Measurements from ENCODE around the gene SLK.

GRCh38 chr10:103930881-103931280, 36.1 kb upstream of the SLK start:
- no peak for TF ChIP-seq CTCF (IDR thresholded peaks at IDR 0.05; ENCODE audit: extremely low read depth in 1 of 2, insufficient read depth in 1 of 2, low read depth in 1 of 2, low read length in 2 of 2)
- no peak for TF ChIP-seq JUN (IDR thresholded peaks at IDR 0.05; ENCODE audit: borderline replicate concordance, insufficient read depth, insufficient read length, low read depth)
- no peak for TF ChIP-seq MAX (IDR thresholded peaks at IDR 0.05; ENCODE audit: insufficient read depth, insufficient read length)
- no peak for TF ChIP-seq EZH2 (IDR thresholded peaks at IDR 0.05; ENCODE audit: borderline replicate concordance, low read depth, low read length, severe bottlenecking)
- no peak for TF ChIP-seq POLR2AphosphoS5 (IDR thresholded peaks at IDR 0.05; ENCODE audit: insufficient read depth, low read depth, low read length)
- no peak for TF ChIP-seq POLR2A (IDR thresholded peaks at IDR 0.05; ENCODE audit: low read depth, low read length)
- TF ChIP-seq GATA2 (IDR thresholded peaks at IDR 0.05; ENCODE audit: insufficient read depth, insufficient read length, low read depth, low read length): no peak

Data from endothelial cell of umbilical vein (primary cell).